GM20000 (cell line): ENCODE data around the gene MICAL2.

Source experiments
- DNase-seq: peaks from one replicate; pipeline ENCODE4 v3.0.0; 2012; ENCODE audit warnings: low spot score
- TF ChIP-seq, protein P1 (sequence below): IDR thresholded peaks from 2 replicates; pipeline ENCODE4 v1.5.1; 2012; ENCODE audit warnings: mild to moderate bottlenecking, control low read depth; ENCODE audit errors: extremely low read depth, missing control alignments

The MICAL2 gene

DNA sequence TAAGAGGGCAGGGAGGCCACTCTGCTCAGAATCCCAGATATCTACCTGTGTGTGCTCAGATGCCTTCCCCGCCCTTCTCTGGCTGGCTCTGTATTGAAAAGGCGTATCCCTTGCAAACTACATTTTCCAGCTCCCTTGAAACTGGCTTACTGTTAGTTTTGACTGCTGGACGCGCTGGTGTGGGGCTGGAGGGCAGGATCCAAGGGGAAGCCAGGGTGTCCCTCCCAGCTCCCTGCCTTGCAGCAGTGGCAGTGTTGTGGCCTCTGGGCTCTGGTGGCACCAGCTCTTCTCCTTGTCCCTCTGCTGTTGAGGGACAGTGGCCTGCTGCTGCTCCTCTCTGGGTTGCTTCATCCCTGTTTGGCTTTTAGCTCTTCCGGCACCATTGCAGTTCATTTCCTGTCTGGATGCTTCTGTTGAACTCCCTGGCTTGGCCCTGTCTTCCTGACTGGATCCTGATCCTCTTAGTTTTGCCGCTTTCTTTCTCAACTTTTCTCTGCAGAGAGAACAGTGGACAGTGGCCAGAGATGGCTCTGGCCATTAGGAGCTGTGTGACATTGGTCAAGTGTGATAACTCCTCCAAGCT is 159.9 kb downstream of the MICAL2 start:
- DNase-seq, result no peak
- TF ChIP-seq, protein P1, sequence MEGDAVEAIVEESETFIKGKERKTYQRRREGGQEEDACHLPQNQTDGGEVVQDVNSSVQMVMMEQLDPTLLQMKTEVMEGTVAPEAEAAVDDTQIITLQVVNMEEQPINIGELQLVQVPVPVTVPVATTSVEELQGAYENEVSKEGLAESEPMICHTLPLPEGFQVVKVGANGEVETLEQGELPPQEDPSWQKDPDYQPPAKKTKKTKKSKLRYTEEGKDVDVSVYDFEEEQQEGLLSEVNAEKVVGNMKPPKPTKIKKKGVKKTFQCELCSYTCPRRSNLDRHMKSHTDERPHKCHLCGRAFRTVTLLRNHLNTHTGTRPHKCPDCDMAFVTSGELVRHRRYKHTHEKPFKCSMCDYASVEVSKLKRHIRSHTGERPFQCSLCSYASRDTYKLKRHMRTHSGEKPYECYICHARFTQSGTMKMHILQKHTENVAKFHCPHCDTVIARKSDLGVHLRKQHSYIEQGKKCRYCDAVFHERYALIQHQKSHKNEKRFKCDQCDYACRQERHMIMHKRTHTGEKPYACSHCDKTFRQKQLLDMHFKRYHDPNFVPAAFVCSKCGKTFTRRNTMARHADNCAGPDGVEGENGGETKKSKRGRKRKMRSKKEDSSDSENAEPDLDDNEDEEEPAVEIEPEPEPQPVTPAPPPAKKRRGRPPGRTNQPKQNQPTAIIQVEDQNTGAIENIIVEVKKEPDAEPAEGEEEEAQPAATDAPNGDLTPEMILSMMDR, result no peak

DNA sequence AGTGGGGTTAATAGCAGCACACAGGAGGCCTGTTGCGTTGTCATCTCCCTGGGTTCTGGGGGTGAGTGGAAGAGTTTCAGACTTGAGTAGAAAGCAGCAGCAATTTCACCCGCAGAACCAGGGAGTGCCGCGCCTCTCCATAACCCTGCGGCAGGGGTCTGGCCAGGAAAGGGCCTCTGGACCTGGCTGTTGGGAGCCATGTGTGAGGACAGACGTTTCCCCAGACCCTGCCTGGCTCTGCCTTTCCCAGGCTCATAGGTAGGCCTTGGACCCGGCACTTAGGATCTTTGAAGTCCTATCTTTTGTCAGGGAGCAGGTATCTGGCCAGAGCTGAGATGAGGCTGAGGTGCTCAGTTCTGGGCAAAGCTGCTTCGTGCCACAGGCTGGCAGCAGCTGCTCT is 160.4 kb downstream of the MICAL2 start:
- TF ChIP-seq, protein P1, result no peak

DNA sequence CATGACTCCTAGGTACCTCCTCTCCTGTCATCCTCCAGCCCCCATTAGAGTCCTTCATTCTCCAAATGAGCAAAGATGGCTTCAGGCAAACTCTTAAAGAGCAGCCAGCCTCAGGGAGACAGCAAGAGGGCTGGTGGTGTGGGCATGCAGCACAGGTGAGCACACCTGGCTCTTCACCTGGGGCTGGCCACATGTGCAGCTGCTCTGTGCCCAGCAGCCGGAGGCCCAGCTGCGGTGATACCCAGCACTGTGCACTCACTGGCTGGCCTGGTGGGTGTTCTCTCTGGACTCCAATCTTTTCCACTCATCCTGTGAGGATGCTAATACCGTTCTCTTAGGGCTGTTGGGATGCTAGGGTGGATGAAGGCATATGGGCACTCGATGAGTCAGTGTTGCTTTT is 160.9 kb downstream of the MICAL2 start:
- DNase-seq, result no peak
- TF ChIP-seq, protein P1, result no peak

More for the DNA sequence above, 160.4 kb downstream of the MICAL2 start:
- DNase-seq, result no peak

DNA sequence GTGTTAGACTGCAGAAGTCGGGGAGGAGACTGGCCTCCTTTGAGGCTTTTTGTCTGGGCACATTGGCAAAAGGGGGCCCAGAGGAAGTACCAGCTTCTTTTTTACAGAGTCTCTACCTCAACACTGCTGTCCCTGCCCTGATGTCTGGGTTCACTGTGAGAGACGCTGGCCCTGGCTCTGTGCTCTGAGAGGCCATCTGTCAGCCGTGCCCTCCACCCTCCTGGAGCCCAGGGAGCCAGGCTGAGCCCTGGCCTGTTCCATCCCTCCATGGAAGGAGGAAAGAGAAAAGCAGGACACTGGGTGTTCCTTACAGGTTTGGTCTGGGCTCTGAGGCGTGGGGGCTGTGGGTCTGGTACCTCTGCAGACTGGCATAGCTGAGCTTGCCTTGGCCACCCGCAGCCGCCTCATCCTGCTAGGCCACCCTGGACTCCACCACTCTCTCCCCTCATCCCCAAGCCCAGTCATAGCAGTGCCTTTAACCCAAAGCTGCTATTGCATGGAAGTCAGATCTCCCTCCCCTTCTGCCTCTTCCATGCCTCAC is 161.5 kb downstream of the MICAL2 start:
- DNase-seq, result no peak

DNA sequence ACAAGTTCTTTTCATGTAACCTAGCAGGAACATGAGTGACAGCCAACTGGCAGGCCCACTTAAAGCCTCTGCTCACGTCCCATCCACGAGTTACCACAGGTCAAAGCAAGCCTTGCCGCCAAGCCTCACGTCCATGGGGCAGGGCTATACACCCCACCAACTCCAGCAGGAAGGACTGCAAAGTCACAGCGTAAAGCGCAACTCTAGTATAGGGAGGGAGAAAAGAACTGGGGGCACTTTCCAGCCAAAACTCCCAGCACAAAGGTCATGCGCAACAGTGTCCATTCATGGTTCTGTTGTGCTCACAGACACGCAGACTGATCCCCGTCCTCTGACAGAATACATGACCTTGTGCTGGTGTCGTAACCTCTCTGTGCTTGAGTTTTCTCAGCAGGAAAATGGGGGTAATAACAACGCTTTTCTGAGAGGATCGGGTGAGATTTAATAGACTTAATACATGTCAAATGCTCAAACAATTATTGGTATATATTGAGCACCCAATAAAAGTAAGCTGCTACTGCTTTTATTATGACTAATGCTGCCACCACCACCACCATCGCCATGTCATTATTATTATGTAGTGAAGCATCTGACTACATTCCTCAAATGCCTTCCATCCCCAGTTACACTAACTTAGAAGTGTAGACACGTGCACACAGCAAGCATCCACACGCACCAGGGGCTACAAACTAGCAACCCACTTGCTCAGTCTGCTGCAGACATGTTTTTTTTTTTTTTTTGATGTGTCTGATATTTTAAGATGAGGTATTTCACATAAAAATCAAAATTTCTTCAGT is 162.6 kb downstream of the MICAL2 start:
- TF ChIP-seq, protein P1, result no peak

More for the DNA sequence above, 161.5 kb downstream of the MICAL2 start:
- TF ChIP-seq, protein P1, result no peak

DNA sequence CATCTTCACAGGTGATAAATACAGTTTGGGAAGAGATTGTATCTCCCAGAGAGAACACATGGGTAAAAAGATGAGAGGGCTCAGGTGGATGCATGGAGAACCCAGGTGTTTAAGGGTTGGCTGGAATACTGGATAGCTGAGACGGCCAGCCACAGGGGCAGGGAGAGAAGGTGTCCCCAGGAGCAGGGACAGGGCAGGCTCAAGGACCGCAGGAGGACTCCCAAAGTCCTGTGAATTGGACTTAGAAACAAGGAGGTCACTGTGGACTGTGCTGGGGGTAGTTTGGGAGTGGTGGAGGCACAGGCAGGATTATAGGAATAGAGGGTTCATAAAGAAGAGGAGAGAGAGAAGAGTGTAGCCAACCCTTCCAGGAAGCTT is 163.2 kb downstream of the MICAL2 start:
- TF ChIP-seq, protein P1, result no peak
- no peak for DNase-seq

More for the DNA sequence above, 162.6 kb downstream of the MICAL2 start:
- no peak for DNase-seq

DNA sequence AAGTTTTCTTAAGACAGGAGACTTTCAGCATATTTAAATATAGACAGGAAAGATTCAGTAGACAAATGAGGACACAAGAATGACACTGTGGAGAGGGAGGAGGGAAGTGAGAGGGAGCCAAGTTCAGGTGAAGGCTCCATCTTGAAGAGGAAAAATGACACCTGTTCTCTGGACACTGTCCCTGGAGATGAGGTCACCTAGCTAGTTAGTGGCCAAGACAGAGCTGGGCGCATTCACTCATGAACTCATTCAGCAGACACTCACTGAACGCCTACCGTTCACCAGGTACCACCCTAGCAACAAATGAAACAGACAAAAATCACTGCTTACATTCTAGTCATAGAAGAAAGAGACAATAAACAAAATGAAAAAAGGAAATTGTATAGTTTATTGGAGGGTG is 163.7 kb downstream of the MICAL2 start:
- TF ChIP-seq, protein P1, result no peak
- DNase-seq, result no peak
